Stimulated activated CD8-positive, alpha-beta memory T cell treated with anti-CD3 and anti-CD28 coated beads, Interleukin-7, amount 100 ng/mL, for 4 hours (primary cell): ENCODE measurements around the gene NTM.

ENCODE experiments used
- DNase-seq, 2 donors: peaks; one replicate each; pipeline ENCODE4 v3.0.0-alpha.2; 2020; ENCODE audit warnings: low read depth in 2 of 2

Gene NTM

DNA sequence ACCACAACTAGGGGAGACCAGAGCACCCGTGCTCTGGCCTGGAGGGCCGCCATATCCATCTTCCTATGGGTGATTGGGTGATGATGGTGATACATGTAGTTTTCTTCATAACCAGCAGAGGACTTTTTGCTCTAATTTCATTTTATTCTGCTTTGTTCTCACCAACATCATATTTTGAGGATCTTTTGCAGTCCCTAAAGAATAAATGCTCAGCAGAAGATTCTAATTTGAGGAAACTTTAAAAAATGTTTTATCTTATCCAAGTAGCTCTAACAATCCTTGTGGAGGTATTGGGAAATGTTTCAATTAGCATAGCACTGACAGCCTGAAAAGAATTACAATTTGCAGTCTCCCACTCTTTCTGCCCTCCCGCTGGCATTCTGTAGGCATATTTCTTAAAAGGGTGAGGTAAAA is 544.0 kb downstream of the NTM start:
- no peak for DNase-seq

- DNase-seq = no peak
Observed at GRCh38 chr11:131916638-131917037, 546.2 kb downstream of the NTM start.

GRCh38 chr11:131917634-131918384 is 547.4 kb downstream of the NTM start:
- no peak for DNase-seq

GRCh38 chr11:131918663-131919062 is 548.2 kb downstream of the NTM start:
- DNase-seq = no peak

DNA sequence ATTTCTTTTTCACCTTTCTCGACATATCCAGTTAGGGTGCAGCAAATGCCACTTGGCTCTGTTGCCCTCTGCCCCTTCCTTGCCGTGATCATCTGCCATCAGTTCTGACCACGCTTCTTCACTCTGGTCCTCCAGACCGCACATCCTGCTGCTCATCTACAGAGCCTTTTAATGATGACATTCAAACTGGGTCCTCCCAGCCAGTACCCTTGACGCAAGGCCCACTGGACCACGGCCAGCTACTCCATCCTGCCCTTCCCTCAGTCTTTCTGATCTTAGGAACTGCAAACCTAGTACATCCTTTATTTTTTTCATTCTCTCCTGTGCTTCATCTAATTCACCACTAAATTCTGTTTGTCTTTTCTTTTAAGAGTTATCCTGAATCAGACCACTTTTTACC is 551.8 kb downstream of the NTM start:
- DNase-seq = no peak

- no peak for DNase-seq
Observed at GRCh38 chr11:131923309-131923708, 552.9 kb downstream of the NTM start.

- no peak for DNase-seq
Observed at GRCh38 chr11:131924001-131924400, 553.6 kb downstream of the NTM start.

- DNase-seq = no peak
Observed at GRCh38 chr11:131924457-131925201, 554.2 kb downstream of the NTM start.

- DNase-seq = no peak
Observed at GRCh38 chr11:131925829-131926228, 555.4 kb downstream of the NTM start.

GRCh38 chr11:131928992-131929391 is 558.6 kb downstream of the NTM start:
- no peak for DNase-seq

- DNase-seq = no peak
Observed at GRCh38 chr11:131932584-131933325, 562.3 kb downstream of the NTM start.

DNA sequence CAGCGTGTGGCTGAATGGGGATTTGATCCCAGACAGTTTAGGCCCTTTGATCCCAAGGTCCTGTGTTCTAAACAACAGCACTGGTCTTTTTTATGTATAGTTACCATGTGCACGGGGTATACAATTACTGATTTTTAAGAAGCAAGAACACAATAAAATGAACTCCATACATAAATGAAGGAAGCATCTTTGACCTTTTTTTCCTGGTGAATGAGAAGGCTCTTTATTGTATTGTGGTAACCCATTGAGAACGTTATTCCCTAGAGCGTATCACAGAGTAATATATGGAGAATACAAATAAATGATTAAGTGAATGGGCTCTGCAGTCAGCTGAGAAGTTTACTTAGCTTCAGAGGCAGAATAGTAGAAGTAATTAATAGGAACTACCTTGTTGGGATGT is 563.6 kb downstream of the NTM start:
- DNase-seq = no peak

- DNase-seq = no peak
Observed at GRCh38 chr11:131938351-131938751, 567.9 kb downstream of the NTM start.

DNA sequence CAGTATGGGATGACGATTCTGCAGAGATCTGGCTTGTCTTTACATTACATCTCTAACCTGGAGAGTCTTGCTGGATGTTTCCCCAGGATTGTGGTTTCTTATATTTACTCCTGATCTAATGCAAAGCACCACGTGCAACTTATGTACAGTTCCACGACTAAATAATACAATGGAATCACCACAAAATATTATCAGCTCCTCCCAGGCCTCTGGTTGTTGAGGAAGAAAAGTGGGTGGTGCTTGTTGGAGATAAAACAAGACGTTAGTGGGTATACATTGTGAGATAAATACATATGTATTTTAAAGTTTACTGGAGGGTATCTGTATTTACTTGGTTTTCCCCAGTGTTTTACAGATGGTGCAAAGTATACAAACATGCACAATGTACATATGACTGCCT is 569.7 kb downstream of the NTM start:
- no peak for DNase-seq

- DNase-seq = no peak
Observed at GRCh38 chr11:131942878-131943277, 572.5 kb downstream of the NTM start.

GRCh38 chr11:131943295-131943694 is 572.9 kb downstream of the NTM start:
- DNase-seq = no peak

DNA sequence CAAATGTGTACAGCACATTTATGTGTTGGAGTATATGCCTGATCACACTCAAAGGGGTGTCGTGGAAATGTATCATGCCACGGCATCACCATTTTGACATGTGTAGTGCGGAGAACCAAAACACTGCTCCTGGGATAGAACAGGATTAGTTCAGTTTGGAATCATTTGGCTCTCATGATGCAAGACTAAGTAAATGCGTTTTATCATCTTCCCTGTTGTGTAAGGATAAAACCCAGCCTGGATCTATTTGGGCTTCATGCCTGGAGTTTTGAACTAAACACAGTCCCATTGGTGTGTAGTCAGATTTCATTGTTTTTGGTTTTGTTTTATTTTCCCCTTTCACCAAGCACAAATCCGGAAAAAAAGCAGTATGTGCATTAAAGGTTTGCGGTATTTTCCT is 574.3 kb downstream of the NTM start:
- DNase-seq = no peak

DNA sequence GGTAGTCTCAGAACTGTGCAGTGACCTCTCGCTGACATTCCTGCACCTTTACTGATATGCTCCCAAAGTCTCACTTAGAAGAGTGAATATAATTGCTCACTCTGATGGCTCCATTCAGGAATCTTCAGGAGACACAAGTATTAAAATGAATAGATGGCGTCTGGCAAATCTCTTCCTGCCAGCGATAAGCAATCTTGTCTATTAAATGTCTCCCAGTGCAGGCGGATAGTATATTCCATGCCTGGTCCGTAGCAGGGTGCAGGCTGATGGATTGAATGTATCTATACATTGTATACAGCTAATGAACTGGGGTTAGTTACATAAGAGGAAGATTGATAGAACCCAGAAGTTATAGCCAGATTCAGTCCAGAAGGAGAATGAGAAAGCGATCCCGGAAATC is 575.3 kb downstream of the NTM start:
- DNase-seq = no peak

DNA sequence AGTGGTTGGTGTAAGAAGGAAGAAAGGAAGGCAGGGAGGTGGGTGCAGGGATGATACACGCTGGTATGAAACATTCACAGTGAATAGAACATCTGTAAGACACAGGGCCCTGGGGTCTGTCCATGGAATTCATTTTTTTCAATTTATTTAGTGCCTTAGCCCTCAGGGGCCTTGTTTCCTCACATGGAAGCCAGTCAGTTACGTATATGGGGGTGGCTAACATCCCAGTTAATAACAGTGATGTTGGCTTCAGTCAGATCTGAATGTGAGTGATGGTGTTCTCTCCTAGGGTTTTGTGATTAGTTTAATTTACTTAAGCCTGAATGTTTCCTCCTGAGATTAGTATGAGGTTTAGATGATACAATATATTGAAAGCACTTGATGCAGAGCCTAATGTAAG is 577.1 kb downstream of the NTM start:
- no peak for DNase-seq

GRCh38 chr11:131951121-131951520 is 580.7 kb downstream of the NTM start:
- DNase-seq = no peak

DNA sequence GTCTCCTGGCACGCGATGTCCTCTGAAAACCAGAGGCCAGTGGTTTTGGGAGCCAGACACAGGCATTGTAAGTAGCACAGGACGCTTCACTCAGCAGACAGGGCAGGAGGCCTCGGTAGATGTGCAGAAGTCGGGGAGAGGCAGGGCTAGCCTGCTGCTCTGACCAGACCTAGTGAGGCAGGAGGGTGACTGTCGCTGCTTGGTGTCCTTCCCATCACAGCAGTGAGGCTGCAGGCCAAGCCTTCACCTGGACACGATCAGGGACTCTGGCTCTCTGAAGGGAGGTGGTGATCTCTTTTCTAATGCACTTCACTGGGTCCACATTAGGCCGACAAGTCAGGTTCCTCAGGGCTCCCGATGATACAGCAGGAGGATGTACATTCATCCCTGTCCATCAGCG is 583.7 kb downstream of the NTM start:
- no peak for DNase-seq

- no peak for DNase-seq
Observed at GRCh38 chr11:131955904-131956303, 585.5 kb downstream of the NTM start.

GRCh38 chr11:131957201-131957600 is 586.8 kb downstream of the NTM start:
- no peak for DNase-seq
